ENCODE results near the gene MTA1.

GRCh38 chr14:105386581-105387529 is 32.8 kb upstream of the MTA1 start:
- TF ChIP-seq CTCF (IDR thresholded peaks at IDR 0.05) (no peak), EZH2 (IDR thresholded peaks at IDR 0.05; ENCODE audit: borderline replicate concordance, insufficient read depth, low read depth, low read length, poor library complexity, severe bottlenecking) (no peak)
